CD4-positive, alpha-beta T cell treated with Interleukin-17A for 1 hour (primary cell): ENCODE results near the gene CTIF.

Experiments
- DNase-seq: peaks from one replicate; pipeline ENCODE4 v3.0.0-alpha.2; 2020

CTIF gene

GRCh38 chr18:48761582-48761981, 222.8 kb downstream of the CTIF start:
- DNase-seq: no peak

DNA sequence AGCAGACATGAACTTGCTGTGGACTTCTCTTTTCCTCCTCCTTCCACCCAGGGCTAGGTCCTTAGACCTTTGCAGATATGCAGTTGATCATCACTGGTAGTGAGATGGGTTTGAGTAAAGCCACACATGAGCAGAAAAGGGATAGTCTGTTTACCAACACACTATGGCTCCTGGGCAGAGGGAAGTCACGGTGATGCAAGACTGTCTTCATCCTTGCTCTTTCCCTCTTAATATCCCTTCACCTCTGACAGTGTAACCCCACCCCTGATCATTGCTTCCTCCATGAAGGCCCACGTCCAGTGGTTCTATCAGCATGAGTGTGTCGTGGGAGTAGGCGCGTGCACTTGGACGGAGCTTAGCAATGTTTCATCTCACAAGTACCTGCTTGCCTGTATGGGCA, 223.2 kb downstream of the CTIF start:
- no peak for DNase-seq

DNA sequence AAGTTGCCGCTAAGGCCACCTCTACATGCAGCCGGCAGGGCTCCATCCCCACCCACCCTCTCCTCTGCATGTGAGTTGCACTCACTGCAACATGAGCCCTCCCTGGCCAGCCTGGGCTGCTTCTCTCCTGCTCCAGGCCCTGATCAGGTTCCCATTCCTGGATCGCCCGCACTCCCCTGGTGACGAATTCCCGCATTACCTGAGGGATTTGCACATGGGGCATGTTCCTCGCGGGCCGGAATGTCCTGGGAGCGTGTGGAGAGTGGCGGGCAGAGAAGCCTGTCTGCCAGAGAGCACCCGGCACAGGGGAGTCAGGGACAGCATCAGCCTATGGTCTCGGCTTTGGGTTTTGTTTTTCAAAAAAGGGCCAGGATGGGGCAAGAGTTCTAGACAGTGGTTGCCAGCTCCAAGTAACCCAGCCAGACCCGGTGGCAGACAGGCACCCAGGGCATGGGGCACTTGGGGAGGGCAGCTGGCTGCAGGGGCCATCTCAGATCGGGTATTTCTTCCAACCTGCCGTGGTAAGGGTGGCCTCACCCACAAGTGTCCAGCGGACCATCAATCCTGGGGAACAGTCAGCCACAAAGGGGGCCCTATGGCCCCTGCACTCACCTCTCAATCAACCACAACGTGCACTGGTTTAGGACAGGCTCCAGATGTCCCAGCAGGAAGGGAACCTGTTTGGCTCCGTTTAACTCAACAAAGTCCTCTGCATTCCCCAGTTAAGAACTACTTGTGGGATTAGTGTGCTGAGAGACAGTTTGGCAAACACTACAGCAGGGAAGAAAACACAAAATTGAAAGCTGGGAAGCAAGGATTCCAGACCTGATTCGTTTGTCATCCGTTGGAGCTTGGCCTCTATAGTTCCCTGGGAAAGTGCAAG, 224.2 kb downstream of the CTIF start:
- DNase-seq: no peak

GRCh38 chr18:48763719-48764100, 224.9 kb downstream of the CTIF start:
- DNase-seq: no peak

GRCh38 chr18:48765053-48765452, 226.2 kb downstream of the CTIF start:
- no peak for DNase-seq

DNA sequence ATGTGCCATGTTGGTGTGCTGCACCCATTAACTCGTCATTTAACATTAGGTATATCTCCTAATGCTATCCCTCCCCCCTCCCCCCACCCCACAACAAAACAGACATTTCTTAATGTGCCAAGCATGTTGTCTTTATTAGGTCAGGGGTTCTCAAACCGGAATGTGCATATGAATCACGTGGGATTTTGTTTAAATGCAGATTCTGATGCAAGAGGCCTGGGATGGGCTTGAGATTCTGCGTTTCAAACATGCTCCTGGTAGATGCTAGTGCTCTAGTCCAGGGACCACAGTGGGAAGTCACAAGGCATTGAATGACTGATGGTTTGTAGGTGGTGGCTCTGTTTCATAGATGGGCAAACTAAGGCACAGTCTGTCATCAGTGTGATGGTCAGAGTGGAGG, 227.2 kb downstream of the CTIF start:
- no peak for DNase-seq

DNA sequence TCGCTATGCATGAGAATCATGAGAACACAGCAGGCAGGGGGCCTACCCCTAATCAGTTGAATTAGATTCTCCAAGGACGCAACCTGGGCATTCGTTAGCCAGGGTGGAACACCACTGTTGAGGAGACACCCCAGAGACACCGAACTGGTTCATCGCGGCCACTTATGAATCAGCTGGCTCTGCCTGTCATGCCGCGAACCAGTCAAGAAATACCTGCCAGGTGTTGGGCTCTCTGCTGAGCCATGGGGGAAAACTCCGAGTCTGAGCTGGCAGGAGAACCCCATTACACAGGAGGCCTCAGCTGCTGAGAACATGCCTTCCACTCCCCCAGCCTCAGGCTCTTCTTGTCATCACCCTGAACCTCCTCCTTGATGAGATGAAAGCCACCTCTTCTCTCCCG, 227.7 kb downstream of the CTIF start:
- DNase-seq: no peak

DNA sequence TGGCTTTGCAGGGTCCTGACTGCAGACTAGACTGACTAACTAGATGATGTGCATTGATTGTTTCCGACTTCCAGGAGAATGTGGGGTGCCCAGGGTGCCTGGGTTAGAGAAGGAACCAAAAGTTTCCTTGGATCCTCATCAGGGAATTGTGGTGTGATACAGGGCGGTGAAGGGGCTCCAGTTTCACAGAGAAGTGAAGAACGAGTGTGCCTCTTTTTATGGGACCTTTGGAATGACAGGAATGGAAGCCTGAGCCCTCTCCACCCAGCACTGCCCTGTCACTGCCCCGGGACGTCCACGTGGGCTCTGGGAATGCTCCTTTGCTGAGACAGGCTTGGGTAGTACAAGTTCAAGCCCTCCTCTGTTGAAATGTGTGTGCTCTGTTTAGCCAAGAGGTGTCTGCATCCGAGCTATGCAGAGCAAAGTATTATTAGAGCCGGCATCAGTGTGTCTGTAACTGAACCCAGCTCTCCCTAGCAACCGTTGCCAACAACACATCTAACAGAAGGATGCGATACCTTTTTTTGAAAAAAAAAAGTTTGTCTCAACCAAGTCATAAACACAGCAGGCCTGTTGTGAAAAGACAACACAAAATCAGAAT, 228.4 kb downstream of the CTIF start:
- peak; percentile 46 for DNase-seq

DNA sequence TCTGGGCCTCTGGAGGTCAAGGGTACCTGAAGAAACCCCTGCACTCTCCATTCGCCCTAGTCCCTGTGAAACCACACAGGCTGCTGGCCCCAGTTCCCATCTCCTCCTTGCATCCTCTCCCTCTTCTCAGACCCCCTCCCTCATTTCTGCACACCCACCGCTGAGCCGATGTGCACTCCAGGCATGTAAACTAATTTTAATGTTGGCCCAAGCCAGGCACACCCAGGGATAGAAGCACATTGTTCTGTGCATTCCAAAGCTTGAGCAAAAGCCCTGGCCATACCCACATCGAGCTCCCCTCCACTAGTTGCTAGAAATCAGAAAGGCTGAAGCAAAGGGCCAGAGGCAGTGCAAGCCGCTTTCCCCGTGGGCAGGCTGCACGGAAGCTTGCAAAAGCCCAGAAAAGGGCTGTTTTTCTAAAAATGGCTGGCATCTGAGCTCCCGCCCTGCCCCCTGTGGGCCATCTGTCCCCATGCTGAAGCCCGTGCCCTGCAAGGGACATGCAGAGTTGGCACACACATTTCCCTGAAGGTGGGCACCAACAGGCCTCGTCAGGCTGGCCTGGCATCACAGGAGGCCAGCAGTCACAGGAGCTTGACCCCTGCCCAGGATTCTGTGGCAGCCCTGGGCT, 230.3 kb downstream of the CTIF start:
- DNase-seq: no peak

DNA sequence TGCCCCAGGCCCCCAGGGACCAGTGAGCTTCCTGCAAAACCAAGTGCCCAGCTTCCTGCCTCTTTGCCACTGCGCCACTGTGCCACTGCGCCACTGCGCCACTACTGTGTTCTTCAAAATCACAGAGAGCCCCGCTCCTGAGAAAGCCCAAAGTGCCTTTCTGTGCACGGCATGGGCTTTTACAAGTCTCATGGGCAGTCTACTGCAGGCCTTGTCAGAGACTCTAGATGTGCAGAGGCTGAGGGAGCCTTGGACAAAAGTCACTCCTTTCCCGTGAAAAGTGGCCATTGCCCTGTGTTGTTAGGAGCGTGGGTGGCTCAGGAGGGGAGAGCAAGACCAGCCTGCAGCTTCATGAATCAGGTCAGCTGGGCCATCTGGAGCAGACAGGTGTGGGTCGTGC, 231.4 kb downstream of the CTIF start:
- no peak for DNase-seq

GRCh38 chr18:48771641-48772375, 233.0 kb downstream of the CTIF start:
- no peak for DNase-seq

- DNase-seq: no peak
These were observed 233.6 kb downstream of the CTIF start for GRCh38 chr18:48772457-48772856.

- DNase-seq: no peak
These were observed 235.0 kb downstream of the CTIF start for GRCh38 chr18:48773821-48774220.

DNA sequence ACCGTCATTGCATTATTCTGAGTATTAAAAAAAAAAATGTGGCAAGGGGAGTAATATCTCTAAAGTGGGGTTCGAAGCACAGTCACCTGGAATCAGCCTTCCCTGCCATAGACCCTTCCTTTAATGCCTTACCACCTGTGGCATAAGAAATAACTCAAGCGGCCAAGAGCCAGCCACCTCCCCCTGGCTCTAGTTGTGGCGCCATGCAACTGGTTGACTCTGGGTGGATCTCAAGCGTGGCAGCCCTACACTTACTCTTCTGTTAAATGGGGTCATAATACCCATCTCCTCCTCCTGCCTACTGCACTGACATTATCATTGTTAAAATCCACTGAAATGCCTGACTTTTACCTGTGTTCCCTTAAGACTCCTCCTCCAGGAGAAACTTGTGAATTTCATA, 236.1 kb downstream of the CTIF start:
- DNase-seq: no peak

DNA sequence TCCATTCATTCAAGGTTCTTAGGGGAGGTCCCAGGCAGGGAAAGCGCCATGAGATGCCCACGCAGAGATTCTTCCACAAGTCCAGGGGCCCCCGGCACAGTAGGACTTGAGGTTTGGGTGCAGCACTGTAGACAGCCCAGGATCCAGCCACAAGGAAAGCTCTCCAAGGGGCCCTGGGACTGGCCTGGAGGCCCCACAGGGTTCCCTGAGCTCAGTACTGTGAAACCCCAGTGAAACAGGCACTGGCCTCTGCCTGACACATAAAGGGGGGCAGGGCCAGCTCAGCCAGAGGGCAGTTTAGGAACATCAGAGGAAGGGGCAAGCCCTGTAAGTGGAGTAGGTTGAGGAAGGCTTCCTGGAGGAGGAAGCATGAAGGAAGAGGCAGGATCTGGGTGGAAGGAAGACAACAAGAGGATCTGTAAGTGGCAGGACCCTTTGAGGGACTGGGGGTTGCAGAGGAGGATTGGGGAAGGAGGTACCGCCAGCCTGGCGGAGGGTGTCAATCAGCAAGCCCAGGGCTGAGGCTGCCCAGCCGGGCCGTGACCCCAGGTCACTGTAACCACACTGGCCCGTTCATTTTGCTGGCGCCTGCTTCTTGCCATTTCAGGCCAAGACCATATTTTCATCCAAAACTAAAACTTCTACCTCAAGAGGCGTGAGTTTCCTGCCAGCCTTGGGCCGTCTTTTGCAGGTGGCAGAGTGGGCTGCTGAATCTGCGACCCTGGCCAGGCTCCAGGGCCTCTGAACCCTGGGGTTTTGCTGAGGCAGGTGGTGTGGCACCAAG, 236.7 kb downstream of the CTIF start:
- DNase-seq: no peak

- no peak for DNase-seq
These were observed 237.3 kb downstream of the CTIF start for GRCh38 chr18:48776156-48776555.

DNA sequence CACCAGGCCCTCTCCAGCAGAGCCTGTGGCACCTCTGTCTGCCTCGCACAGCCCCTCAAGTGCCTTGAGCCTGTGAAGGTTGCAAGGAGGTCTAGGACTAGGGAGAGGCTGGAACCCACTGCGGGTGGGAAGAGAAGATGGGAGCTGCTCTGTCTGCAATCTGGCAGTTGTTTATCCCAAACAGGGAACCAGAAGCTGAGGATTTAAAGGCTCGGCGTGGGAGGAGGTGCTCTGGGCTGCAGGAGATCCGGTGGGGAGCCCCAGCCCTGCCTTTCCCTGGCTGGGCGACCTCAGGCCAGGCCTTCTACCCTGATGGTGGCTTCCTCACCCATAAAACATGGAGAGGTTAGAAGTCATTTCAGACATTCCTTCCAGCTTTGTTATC, 237.8 kb downstream of the CTIF start:
- no peak for DNase-seq

DNA sequence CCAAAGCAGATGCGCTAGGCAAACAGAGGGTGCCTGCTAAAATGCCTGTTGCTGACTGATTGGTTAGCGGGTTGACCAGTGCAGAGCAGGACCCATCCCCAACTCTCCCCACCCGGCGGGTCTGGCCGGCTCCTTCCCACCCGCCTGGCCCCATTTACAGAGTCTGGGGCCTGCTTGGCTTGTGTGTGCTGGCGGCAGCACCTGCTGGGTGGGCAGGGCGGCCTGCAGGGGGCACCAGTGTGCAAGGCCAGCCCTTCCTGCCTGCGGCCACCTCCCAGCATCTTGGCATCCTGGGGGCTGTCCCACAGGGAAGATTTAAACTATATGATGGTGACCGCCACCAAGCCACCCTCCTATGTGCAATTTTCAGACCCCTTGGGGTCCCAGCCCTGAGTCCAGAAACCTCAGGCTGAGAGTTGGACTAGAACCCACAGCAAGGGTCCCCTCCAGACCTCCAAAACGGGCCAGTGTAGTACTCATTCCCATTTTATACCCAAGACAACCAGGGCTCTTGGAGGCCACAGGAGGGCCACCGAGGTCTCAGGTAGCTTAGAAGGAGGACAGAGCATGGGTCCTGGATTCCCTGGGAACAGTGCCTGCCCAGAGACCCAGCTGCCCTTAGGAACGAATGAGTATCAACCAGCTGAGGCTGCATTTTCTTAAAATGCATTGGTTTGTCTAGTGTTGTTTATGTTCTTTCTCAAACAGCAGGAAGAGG, 238.4 kb downstream of the CTIF start:
- peak; percentile 71 for DNase-seq

GRCh38 chr18:48777744-48778116, 238.9 kb downstream of the CTIF start:
- no peak for DNase-seq

GRCh38 chr18:48778344-48779011, 239.6 kb downstream of the CTIF start:
- no peak for DNase-seq

- DNase-seq: no peak
These were observed 240.6 kb downstream of the CTIF start for GRCh38 chr18:48779462-48779861.
